Hepatocyte (in vitro differentiated cells): Measurements from ENCODE around the gene RSRC2.

Source experiments
- EZH2 ChIP-seq: fragments of 200-600 bp; sonication (generic); IDR thresholded peaks from 2 replicates; pipeline ENCODE4 v1.6.1; 2016; ENCODE audit warnings: antibody characterized with exemption, mild to moderate bottlenecking, borderline replicate concordance
- TF ChIP-seq, protein P1 (sequence below): fragments of 200-600 bp; sonication (generic); IDR thresholded peaks from 2 replicates; pipeline ENCODE4 v1.5.1; 2016; ENCODE audit warnings: antibody characterized with exemption, mild to moderate bottlenecking; ENCODE audit not compliant: poor library complexity

DNA sequence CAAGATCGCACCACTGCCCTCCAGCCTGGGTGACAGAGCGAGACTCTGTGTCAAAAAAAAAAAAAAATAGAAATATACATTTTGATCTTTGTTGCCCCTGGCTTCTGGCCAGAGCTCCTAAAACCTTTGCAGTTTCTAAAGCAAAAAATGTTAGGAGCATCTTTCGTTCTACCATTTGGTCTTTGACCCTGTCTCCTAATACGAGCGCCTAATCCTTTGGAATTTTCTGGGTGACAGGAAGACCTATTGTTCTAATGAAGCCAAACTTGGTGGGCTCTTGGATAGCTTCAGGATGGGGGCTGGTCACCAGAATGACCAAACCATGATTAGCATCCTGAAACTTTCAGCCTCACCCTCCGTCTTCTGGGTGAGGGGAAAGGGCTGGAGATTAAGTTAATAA is 72.0 kb downstream of the RSRC2 start:
- TF ChIP-seq EZH2 = no peak
- TF ChIP-seq, protein P1, sequence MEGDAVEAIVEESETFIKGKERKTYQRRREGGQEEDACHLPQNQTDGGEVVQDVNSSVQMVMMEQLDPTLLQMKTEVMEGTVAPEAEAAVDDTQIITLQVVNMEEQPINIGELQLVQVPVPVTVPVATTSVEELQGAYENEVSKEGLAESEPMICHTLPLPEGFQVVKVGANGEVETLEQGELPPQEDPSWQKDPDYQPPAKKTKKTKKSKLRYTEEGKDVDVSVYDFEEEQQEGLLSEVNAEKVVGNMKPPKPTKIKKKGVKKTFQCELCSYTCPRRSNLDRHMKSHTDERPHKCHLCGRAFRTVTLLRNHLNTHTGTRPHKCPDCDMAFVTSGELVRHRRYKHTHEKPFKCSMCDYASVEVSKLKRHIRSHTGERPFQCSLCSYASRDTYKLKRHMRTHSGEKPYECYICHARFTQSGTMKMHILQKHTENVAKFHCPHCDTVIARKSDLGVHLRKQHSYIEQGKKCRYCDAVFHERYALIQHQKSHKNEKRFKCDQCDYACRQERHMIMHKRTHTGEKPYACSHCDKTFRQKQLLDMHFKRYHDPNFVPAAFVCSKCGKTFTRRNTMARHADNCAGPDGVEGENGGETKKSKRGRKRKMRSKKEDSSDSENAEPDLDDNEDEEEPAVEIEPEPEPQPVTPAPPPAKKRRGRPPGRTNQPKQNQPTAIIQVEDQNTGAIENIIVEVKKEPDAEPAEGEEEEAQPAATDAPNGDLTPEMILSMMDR = no peak
